ENCODE measurements around the gene ACP6.

GRCh38 chr1:147613506-147613905 is 56.8 kb downstream of the ACP6 start:
- TF ChIP-seq POLR2AphosphoS5 (IDR thresholded peaks at IDR 0.05; ENCODE audit: insufficient read depth in 1 of 2, low read depth in 1 of 2), result no peak
- no peak for TF ChIP-seq CTCF (IDR thresholded peaks at IDR 0.05)
- no peak for TF ChIP-seq POLR2A (IDR thresholded peaks at IDR 0.05)

Measured in vagina (tissue), 2 donors.